Esophagus squamous epithelium (tissue), 5 donors: Measurements from ENCODE around the gene NMT2. TPM values are rescaled to one million over a fixed set of nuclear protein-coding genes. Genes with fewer than 3 reads are reported as not detected.

ENCODE experiments used
- DNase-seq: peaks from one replicate; lab custom pipeline; 2025; lab: John Stamatoyannopoulos, UW
- H3K27ac ChIP-seq, 4 donors: fragments of 200-600 bp; sonication (generic); one replicate each; pipeline ENCODE4 v1.5.1; 2016 to 2019; ENCODE audit warnings: mild to moderate bottlenecking in 1 of 4
- H3K27me3 ChIP-seq, 4 donors: fragments of 200-600 bp; sonication (generic); 1 replicate in 3 of 4; 2 replicates in 1 of 4; pipeline versions ENCODE4 v1.5.1 to v1.6.0; 2017 to 2021; ENCODE audit warnings: antibody characterized with exemption in 1 of 4
- H3K36me3 ChIP-seq, 3 donors: fragments of 200-600 bp; sonication (generic); one replicate each; pipeline ENCODE4 v1.5.1; 2016 to 2019
- H3K4me1 ChIP-seq, 3 donors: fragments of 200-600 bp; sonication (generic); one replicate each; pipeline ENCODE4 v1.5.1; 2017 to 2019
- H3K4me3 ChIP-seq, 4 donors: fragments of 200-600 bp; sonication (generic); 1 replicate in 3 of 4; 2 replicates in 1 of 4; pipeline ENCODE4 v1.5.1; 2016 to 2019; ENCODE audit warnings: mild to moderate bottlenecking in 2 of 4, moderate library complexity in 1 of 4
- H3K9me3 ChIP-seq, 3 donors: fragments of 200-600 bp; sonication (generic); one replicate each; pipeline ENCODE4 v1.5.1; 2016 to 2019
- POLR2A ChIP-seq, 4 donors: fragments of 450-650 bp; IDR thresholded peaks; one replicate each; pipeline ENCODE4 v1.6.1; 2017; ENCODE audit warnings: antibody characterized with exemption in 4 of 4, mild to moderate bottlenecking in 4 of 4, moderate library complexity in 3 of 4
- WGBS, 2 donors: methylation state at CpG; one replicate each; pipeline ENCODE4 v1.1.5; 2018; 5-methylcytosine and 5-hydroxymethylcytosine counted together
- intact Hi-C: fragments of 100-400 bp; cut with DNase I; formaldehyde crosslinking; loops from one replicate; pipeline ENCODE4 v1.15.0; 2022
- total RNA-seq, 4 donors: library from RNA; depleted of rRNA; stranded (reverse); fragments of >200 nt; gene quantifications; one replicate each; pipeline ENCODE4 v1.1.0, GENCODE V29; 2016
- TF ChIP-seq, protein P1 (sequence below), 6 experiments: fragments of 450-650 bp in 4 of 6; fragments of 200-600 bp in 2 of 6; sonication (generic) in 2 of 6; IDR thresholded peaks; one replicate each; pipeline ENCODE4 v1.5.1; 2016 to 2019; ENCODE audit warnings: antibody characterized with exemption in 6 of 6, mild to moderate bottlenecking in 4 of 6, moderate library complexity in 4 of 6
- donor health status: DM: yes; HTN: yes; CAD: no.

Gene NMT2
- total RNA-seq, 4 donors from 2014 or later, result 4.8 to 12.8 (median 7.8) TPM

- no peaks in the 10 kb centered on the region for H3K9me3 ChIP-seq
- peaks cover 0 to 70% (median 26%) of the 10 kb centered on the region in 3 donors for H3K36me3 ChIP-seq
- no peak overlapping the region for H3K27ac ChIP-seq
- H3K4me1 ChIP-seq, result no peaks in the 10 kb centered on the region
- H3K27me3 ChIP-seq, result no peaks in the 10 kb centered on the region
- WGBS, 2 donors, result 84 to 91% methylated on average over 11 of the region's 11 CpGs
- intact Hi-C loops, result no loop called here
- TF ChIP-seq, protein P1, sequence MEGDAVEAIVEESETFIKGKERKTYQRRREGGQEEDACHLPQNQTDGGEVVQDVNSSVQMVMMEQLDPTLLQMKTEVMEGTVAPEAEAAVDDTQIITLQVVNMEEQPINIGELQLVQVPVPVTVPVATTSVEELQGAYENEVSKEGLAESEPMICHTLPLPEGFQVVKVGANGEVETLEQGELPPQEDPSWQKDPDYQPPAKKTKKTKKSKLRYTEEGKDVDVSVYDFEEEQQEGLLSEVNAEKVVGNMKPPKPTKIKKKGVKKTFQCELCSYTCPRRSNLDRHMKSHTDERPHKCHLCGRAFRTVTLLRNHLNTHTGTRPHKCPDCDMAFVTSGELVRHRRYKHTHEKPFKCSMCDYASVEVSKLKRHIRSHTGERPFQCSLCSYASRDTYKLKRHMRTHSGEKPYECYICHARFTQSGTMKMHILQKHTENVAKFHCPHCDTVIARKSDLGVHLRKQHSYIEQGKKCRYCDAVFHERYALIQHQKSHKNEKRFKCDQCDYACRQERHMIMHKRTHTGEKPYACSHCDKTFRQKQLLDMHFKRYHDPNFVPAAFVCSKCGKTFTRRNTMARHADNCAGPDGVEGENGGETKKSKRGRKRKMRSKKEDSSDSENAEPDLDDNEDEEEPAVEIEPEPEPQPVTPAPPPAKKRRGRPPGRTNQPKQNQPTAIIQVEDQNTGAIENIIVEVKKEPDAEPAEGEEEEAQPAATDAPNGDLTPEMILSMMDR (IDR thresholded peaks at IDR 0.05), result no peak
- no peak for TF ChIP-seq POLR2A (IDR thresholded peaks at IDR 0.05)
- H3K4me3 ChIP-seq, result no peak overlapping the region
- DNase-seq, result no peak
Measured at GRCh38 chr10:15136129-15137035, 32.1 kb downstream of the NMT2 start.

DNA sequence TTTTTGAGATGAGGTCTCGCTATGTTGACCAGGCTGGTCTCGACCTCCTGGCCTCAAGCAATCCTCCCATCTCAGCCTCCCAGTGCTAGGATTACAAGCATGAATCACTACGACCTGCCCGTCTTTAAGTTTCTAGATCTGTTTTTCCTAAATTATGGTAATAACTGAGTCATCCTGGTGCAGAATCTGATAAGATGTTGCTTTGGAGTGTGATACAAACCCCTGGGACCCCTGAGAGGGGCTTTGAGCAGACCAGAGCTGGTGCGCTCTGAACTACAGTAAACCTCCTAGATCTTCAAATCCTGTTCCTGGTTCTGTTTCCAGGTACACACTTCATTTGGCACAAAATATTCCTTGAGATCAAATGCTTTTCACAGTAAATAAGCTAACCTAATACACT lies 37.2 kb downstream of the NMT2 start:
- intact Hi-C loops, result no loop called here
- no peak for DNase-seq
- Histone ChIP-seq H3K27ac (no peak overlapping the region), H3K9me3 (no peaks in the 10 kb centered on the region), H3K4me3 (no peak overlapping the region), H3K36me3 (peaks cover 0 to 93% (median 26%) of the 10 kb centered on the region in 3 donors), H3K4me1 (no peaks in the 10 kb centered on the region), H3K27me3 (no peaks in the 10 kb centered on the region)
- 95 to 96% methylated on average over 5 of the region's 5 CpGs for WGBS, 2 donors
- no peak for TF ChIP-seq POLR2A (IDR thresholded peaks at IDR 0.05)

DNA sequence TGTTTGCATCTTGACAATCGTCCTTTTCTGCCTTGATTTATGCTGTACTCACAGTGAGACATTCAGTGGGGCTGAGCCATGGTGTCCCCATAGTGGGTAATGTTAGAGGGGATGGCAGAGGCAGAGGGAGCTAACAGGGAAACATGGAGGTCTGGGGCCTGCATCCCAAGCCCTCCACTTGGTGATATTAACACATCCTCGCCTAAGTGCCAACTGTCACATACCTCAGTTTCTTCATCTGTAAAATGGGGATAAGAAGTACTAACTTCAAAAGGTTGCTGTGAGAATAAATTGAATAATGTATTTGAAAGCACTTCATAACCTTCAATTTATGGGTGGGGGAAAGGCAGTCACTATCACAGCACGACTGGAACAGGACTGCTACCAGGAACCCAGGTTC lies 43.6 kb downstream of the NMT2 start:
- no peaks in the 10 kb centered on the region for H3K27me3 ChIP-seq
- no peaks in the 10 kb centered on the region for H3K9me3 ChIP-seq
- TF ChIP-seq, protein P1 (IDR thresholded peaks at IDR 0.05), result no peak
- no peak for TF ChIP-seq POLR2A (IDR thresholded peaks at IDR 0.05)
- H3K27ac ChIP-seq, result no peak overlapping the region
- intact Hi-C loops, result no loop called here
- 75 to 92% methylated on average over 3 of the region's 3 CpGs for WGBS, 2 donors
- DNase-seq, result no peak
- no peak overlapping the region for H3K4me3 ChIP-seq
- H3K4me1 ChIP-seq, result peaks cover 0 to 9% (median 0%) of the 10 kb centered on the region in 3 donors
- H3K36me3 ChIP-seq, result peaks cover 0 to 71% (median under 1%) of the 10 kb centered on the region in 3 donors

- intact Hi-C loops, result no loop called here
Measured at GRCh38 chr10:15124190-15124589, 44.3 kb downstream of the NMT2 start.

DNA sequence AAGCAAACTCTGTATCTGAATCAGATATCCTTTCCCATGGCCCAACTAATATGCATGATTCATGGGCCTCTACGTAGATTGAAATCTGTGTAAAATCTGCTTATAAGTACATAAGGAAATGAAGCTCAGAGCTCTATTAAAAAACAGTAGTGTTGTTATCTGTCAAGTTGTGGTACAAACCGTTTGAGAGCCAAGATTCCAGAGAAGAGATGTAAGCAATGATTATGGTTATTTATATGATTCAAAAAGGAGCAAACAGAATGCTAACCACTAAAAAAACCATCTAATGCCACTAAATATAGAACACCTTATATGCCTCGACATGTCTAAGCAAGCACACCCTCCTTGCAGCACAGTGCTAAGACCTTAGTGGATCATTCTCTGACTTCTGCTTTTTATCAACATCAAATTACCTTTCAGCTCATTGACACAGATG lies 44.7 kb downstream of the NMT2 start:
- no peaks in the 10 kb centered on the region for H3K27me3 ChIP-seq
- no peak overlapping the region for H3K27ac ChIP-seq
- H3K9me3 ChIP-seq, result no peaks in the 10 kb centered on the region
- DNase-seq, result no peak
- no peak overlapping the region for H3K4me3 ChIP-seq
- 30 to 44% methylated on average over 3 of the region's 3 CpGs for WGBS, 2 donors
- TF ChIP-seq, protein P1 (IDR thresholded peaks at IDR 0.05), result no peak
- no peak for TF ChIP-seq POLR2A (IDR thresholded peaks at IDR 0.05)
- H3K4me1 ChIP-seq, result peaks cover 0 to 9% (median 0%) of the 10 kb centered on the region in 3 donors
- intact Hi-C loops, result no loop called here
- peaks cover 0 to 71% (median 3%) of the 10 kb centered on the region in 3 donors for H3K36me3 ChIP-seq

More at GRCh38 chr10:15124190-15124589, 44.3 kb downstream of the NMT2 start:
- H3K4me1 ChIP-seq, result peaks cover 0 to 9% (median 0%) of the 10 kb centered on the region in 3 donors
- no peak for TF ChIP-seq POLR2A (IDR thresholded peaks at IDR 0.05)
- TF ChIP-seq, protein P1 (IDR thresholded peaks at IDR 0.05), result no peak
- peaks cover 0 to 71% (median 3%) of the 10 kb centered on the region in 3 donors for H3K36me3 ChIP-seq
- DNase-seq, result no peak
- H3K9me3 ChIP-seq, result no peaks in the 10 kb centered on the region
- no peaks in the 10 kb centered on the region for H3K27me3 ChIP-seq
- no peak overlapping the region for H3K27ac ChIP-seq
- H3K4me3 ChIP-seq, result no peak overlapping the region
- 92 to 94% methylated on average over 9 of the region's 9 CpGs for WGBS, 2 donors
